ENCODE results near the gene CRYGN. TPM values are rescaled to one million over a fixed set of nuclear protein-coding genes. Genes with fewer than 3 reads are reported as not detected.
A peak's percentile ranks its signal among the peaks of the same experiment; 100 is the strongest.

The CRYGN gene
- total RNA-seq, 1 donor from 2014 or later: not detected

DNA sequence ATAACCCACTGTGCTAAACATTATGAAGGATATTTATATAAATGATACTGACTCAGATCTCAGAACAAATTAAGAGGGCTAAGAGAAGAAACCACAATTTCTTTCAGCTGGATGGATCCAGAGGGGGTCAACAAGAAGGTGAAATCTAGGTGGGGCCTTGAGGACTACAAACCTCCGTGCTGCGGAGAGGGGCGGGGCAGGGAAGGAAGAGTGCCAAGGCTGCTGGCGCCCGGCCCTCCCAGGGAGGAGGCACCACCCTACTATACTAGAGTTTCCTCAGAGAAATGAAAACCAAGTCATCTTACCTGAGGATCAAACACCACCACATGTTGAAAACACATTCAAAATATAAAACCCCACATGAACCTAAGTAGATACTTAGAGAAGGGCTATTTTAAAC is 29.3 kb upstream of the CRYGN start:
- H3K9me3 ChIP-seq: no peaks in the 10 kb centered on the region
- TF ChIP-seq POLR2A (IDR thresholded peaks at IDR 0.05): no peak
- TF ChIP-seq, protein P1, sequence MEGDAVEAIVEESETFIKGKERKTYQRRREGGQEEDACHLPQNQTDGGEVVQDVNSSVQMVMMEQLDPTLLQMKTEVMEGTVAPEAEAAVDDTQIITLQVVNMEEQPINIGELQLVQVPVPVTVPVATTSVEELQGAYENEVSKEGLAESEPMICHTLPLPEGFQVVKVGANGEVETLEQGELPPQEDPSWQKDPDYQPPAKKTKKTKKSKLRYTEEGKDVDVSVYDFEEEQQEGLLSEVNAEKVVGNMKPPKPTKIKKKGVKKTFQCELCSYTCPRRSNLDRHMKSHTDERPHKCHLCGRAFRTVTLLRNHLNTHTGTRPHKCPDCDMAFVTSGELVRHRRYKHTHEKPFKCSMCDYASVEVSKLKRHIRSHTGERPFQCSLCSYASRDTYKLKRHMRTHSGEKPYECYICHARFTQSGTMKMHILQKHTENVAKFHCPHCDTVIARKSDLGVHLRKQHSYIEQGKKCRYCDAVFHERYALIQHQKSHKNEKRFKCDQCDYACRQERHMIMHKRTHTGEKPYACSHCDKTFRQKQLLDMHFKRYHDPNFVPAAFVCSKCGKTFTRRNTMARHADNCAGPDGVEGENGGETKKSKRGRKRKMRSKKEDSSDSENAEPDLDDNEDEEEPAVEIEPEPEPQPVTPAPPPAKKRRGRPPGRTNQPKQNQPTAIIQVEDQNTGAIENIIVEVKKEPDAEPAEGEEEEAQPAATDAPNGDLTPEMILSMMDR (IDR thresholded peaks at IDR 0.05): no peak
- no peak for TF ChIP-seq POLR2AphosphoS5 (IDR thresholded peaks at IDR 0.05; ENCODE audit: insufficient read depth in 1 of 2, low read depth in 1 of 2)
- peaks cover 0 to 50% of the 10 kb centered on the region in 2 donors for H3K36me3 ChIP-seq
- intact Hi-C loops (cut with DNase I): loop anchor here (10.0 kb wide), 1 partner anchor 156 kb away; no protein-coding TSS in a partner anchor
- no peak for DNase-seq (ENCODE audit: extremely low spot score in 2 of 2)
- H3K27me3 ChIP-seq: no peaks in the 10 kb centered on the region
- no peak overlapping the region for H3K27ac ChIP-seq
- no peak overlapping the region for H3K4me3 ChIP-seq
- H3K4me1 ChIP-seq: peaks cover 4% of the 10 kb centered on the region

DNA sequence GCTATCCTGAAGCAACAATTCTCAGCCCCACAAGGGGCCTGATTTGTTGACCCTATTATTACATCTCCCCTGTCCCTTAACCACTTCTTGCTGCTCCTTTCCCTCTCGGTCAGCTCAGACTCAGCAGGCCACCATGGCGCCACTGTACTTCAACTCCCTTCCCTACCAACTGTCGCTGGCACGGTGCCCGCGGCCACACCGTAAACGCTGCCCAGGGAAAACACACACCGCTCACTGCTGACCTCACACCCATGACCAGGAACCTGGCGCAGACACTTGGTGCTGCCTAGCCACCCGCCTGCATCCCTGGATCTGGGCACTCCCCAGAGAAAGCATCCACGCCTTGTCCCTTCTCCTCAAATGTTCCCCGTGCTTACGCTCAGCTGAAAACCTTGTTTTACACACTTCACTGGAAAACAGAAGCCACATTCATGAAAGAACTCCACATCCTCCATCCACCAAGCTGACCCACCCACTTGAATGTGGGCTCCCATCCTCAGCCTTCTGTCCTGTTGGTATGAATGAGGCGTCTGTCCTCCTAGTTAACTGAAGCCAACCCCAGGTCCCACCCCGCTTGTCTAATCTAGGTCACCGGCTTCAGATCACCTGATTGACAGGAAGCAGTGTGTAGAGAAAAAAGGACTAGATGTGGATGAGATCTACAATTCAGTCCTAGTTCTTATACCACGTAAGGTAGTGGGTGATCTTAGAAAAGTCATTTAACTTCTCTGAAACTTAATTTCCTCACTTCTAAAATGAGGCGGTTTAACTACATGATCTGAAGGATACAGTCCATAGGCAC is 28.5 kb upstream of the CRYGN start:
- Histone ChIP-seq H3K9me3 (no peaks in the 10 kb centered on the region), H3K4me3 (no peak overlapping the region), H3K4me1 (peaks cover 4% of the 10 kb centered on the region), H3K27me3 (no peaks in the 10 kb centered on the region), H3K27ac (no peak overlapping the region), H3K36me3 (peaks cover 0 to 50% of the 10 kb centered on the region in 2 donors)
- no peak for DNase-seq (ENCODE audit: extremely low spot score in 2 of 2)
- no peak for TF ChIP-seq POLR2A (IDR thresholded peaks at IDR 0.05)
- TF ChIP-seq, protein P1 (IDR thresholded peaks at IDR 0.05): no peak
- TF ChIP-seq POLR2AphosphoS5 (IDR thresholded peaks at IDR 0.05; ENCODE audit: insufficient read depth in 1 of 2, low read depth in 1 of 2): no peak
- intact Hi-C loops (cut with DNase I): loop anchor here (10.0 kb wide), 1 partner anchor 156 kb away; no protein-coding TSS in a partner anchor

DNA sequence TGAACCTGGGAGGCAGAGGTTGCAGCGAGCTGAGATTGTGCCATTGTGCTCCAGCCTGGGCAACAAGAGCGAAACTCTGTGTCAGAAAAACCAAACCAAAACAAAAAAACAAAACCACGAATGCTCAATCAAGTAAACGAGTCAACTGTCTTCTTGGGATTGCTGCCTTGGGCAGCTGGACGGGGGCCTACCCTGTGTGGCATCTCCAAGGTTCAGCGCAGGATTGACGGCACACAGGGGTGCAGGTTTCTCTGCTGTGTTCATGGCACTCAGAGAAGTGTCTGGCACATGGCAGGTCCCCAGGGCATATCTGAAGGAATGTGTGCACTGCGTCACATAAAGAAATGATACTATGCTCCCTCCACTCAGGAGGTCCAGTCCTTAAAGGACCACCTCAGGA is 25.2 kb upstream of the CRYGN start:
- Histone ChIP-seq H3K4me3 (no peak overlapping the region), H3K4me1 (peaks cover 19% of the 10 kb centered on the region), H3K27me3 (no peaks in the 10 kb centered on the region), H3K36me3 (peaks cover 0 to 40% of the 10 kb centered on the region in 2 donors), H3K27ac (no peak overlapping the region), H3K9me3 (peaks cover 6% of the 10 kb centered on the region)
- TF ChIP-seq, protein P1 (IDR thresholded peaks at IDR 0.05): no peak
- TF ChIP-seq POLR2AphosphoS5 (IDR thresholded peaks at IDR 0.05; ENCODE audit: insufficient read depth in 1 of 2, low read depth in 1 of 2): peak in 1 of 2 donors; percentile 14
- no peak for DNase-seq (ENCODE audit: extremely low spot score in 2 of 2)
- intact Hi-C loops (cut with DNase I): loop anchor here (10.0 kb wide), 1 partner anchor 160 kb away; no protein-coding TSS in a partner anchor

DNA sequence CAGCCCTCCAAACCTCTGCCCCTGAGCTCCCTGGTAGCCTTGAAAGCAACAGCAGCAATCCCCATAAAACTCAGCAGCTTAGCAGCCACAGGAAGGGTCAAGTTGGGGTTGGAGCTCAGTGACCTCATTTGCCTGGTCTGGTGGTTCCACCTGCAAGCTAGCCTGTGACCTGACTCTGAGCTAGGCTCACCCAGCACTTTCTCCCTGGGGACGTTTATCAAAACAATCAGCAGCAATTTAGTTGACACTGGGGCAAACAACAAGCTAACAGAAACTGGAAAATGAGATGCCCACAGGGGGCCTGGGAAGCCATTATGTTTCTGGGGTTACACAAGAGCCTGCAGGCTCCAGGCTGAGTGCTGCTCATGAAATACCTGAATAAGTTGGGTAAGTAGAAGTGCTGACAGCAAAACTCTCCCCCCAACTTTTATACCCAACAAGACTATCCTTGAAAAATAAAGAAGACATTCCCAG is 22.4 kb upstream of the CRYGN start:
- DNase-seq (ENCODE audit: extremely low spot score in 2 of 2): no peak
- intact Hi-C loops (cut with DNase I): loop anchor here (5.0 to 10.0 kb wide), 2 partner anchors 162 to 295 kb away; no protein-coding TSS in a partner anchor
- no peak overlapping the region for H3K4me3 ChIP-seq
- no peaks in the 10 kb centered on the region for H3K27me3 ChIP-seq
- TF ChIP-seq POLR2AphosphoS5 (IDR thresholded peaks at IDR 0.05; ENCODE audit: insufficient read depth in 1 of 2, low read depth in 1 of 2) (no peak), POLR2A (IDR thresholded peaks at IDR 0.05) (no peak)
- TF ChIP-seq, protein P1 (IDR thresholded peaks at IDR 0.05): no peak
- H3K9me3 ChIP-seq: peaks cover 6% of the 10 kb centered on the region
- H3K27ac ChIP-seq: no peak overlapping the region
- H3K4me1 ChIP-seq: peaks cover 27% of the 10 kb centered on the region
- peaks cover 0 to 20% of the 10 kb centered on the region in 2 donors for H3K36me3 ChIP-seq

DNA sequence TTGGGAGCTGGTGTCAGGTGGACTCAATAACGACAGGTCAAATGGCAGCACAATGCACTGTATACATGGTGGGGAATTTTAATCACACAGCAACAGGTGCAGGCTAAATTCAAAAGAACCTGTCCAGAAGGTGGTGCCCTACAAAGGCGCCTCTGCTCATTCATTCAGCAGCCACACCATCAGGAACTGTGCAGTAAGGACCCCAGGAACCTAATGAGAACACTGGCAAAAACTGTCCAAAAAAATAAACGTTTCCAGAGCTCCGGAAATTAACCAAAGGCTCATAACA is 21.9 kb upstream of the CRYGN start:
- TF ChIP-seq POLR2A (IDR thresholded peaks at IDR 0.05) (no peak), POLR2AphosphoS5 (IDR thresholded peaks at IDR 0.05; ENCODE audit: insufficient read depth in 1 of 2, low read depth in 1 of 2) (no peak)
- TF ChIP-seq, protein P1 (IDR thresholded peaks at IDR 0.05): no peak
- peaks cover 6% of the 10 kb centered on the region for H3K9me3 ChIP-seq
- no peak overlapping the region for H3K4me3 ChIP-seq
- H3K27ac ChIP-seq: no peak overlapping the region
- H3K36me3 ChIP-seq: peaks cover 0 to 20% of the 10 kb centered on the region in 2 donors
- intact Hi-C loops (cut with DNase I): loop anchor here (2.0 to 10.0 kb wide), 3 partner anchors 57 to 295 kb away; partner anchors contain the start of gene RHEB
- no peaks in the 10 kb centered on the region for H3K27me3 ChIP-seq
- DNase-seq (ENCODE audit: extremely low spot score in 2 of 2): no peak
- peaks cover 27% of the 10 kb centered on the region for H3K4me1 ChIP-seq
